ENCODE measurements around the gene IPO11. TPM values are rescaled to one million over a fixed set of nuclear protein-coding genes. Genes with fewer than 3 reads are reported as not detected.
A peak's percentile ranks its signal among the peaks of the same experiment; 100 is the strongest.

IPO11 gene
- total and polyA plus RNA-seq, 2 of the 13 experiments (the other 11 are each of a cell fraction or from before 2014, with no cell fraction given) = 13.9 to 24.4 TPM

GRCh38 chr5:62403411-62404250 is 8.9 kb upstream of the IPO11 start, which contains the start of gene DIMT1 (continued):
- peak; percentile 67; the same call in 1 of the 2 replicates for TF ChIP-seq KDM5A (IDR thresholded peaks at IDR 0.05; ENCODE audit: borderline replicate concordance, low read length)
- no peak for TF ChIP-seq MIER2 (CRISPR knock-in tag; IDR thresholded peaks at IDR 0.05)
- peak; percentile 98 for TF ChIP-seq ZNF501 (CRISPR knock-in tag; IDR thresholded peaks at IDR 0.05)
- TF ChIP-seq ZNF772 (CRISPR knock-in tag; IDR thresholded peaks at IDR 0.05) = peak; percentile 91
- peak; percentile 87 for TF ChIP-seq ZNF704 (CRISPR knock-in tag; IDR thresholded peaks at IDR 0.05; ENCODE audit: borderline replicate concordance)
- no peak; the same call in 1 of the 2 replicates for TF ChIP-seq IRF1 (CRISPR knock-in tag; IDR thresholded peaks at IDR 0.05; ENCODE audit: low read depth)
- no peak for TF ChIP-seq SSRP1 (CRISPR knock-in tag; IDR thresholded peaks at IDR 0.05)
- TF ChIP-seq ZNF12 (CRISPR knock-in tag; IDR thresholded peaks at IDR 0.05) = no peak; the same call in 1 of the 2 replicates
- peak; percentile 75; the same call in 1 of the 2 replicates for TF ChIP-seq ZSCAN31 (CRISPR knock-in tag; IDR thresholded peaks at IDR 0.05; ENCODE audit: low read depth)
- no peak; the same call in 1 of the 2 replicates for TF ChIP-seq DMTF1 (CRISPR knock-in tag; IDR thresholded peaks at IDR 0.05)
- peak; percentile 51; the same call in 1 of the 2 replicates for TF ChIP-seq NCOA2 (CRISPR knock-in tag; IDR thresholded peaks at IDR 0.05)
- TF ChIP-seq ZHX2 (IDR thresholded peaks at IDR 0.05; ENCODE audit: low read depth) = no peak
- no peak for TF ChIP-seq ZHX2 (CRISPR knock-in tag; IDR thresholded peaks at IDR 0.05; ENCODE audit: borderline replicate concordance)
- TF ChIP-seq THAP11 (CRISPR knock-in tag; IDR thresholded peaks at IDR 0.05) = peak; percentile 99
- no peak; the same call in 1 of the 2 replicates for TF ChIP-seq TEAD2 (CRISPR knock-in tag; IDR thresholded peaks at IDR 0.05)
- no peak for TF ChIP-seq TBX3 (IDR thresholded peaks at IDR 0.05; ENCODE audit: borderline replicate concordance)
- no peak for TF ChIP-seq SRF (IDR thresholded peaks at IDR 0.05; ENCODE audit: low read depth, low read length)
- peak; percentile 69; the same call in 1 of the 2 replicates for TF ChIP-seq TFAP4 (IDR thresholded peaks at IDR 0.05; ENCODE audit: borderline replicate concordance, low read depth)

Data from HepG2 (cell line).